ENCODE measurements around the gene TMEM11. TPM values are rescaled to one million over a fixed set of nuclear protein-coding genes. Genes with fewer than 3 reads are reported as not detected.

Gene TMEM11
- polyA plus RNA-seq, 3 donors: 25.7 to 68.1 (median 59.5) TPM

- TF ChIP-seq, protein P1, sequence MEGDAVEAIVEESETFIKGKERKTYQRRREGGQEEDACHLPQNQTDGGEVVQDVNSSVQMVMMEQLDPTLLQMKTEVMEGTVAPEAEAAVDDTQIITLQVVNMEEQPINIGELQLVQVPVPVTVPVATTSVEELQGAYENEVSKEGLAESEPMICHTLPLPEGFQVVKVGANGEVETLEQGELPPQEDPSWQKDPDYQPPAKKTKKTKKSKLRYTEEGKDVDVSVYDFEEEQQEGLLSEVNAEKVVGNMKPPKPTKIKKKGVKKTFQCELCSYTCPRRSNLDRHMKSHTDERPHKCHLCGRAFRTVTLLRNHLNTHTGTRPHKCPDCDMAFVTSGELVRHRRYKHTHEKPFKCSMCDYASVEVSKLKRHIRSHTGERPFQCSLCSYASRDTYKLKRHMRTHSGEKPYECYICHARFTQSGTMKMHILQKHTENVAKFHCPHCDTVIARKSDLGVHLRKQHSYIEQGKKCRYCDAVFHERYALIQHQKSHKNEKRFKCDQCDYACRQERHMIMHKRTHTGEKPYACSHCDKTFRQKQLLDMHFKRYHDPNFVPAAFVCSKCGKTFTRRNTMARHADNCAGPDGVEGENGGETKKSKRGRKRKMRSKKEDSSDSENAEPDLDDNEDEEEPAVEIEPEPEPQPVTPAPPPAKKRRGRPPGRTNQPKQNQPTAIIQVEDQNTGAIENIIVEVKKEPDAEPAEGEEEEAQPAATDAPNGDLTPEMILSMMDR (IDR thresholded peaks at IDR 0.05): no peak
- Histone ChIP-seq H3K36me3 (replicated peaks in 1 of 2; ENCODE audit: control insufficient read depth in 1 of 2, insufficient read depth in 2 of 2, low read length in 2 of 2) (peaks cover 0 to 6% of the 10 kb centered on the region in 2 donors), H3K9me3 (replicated peaks in 1 of 2; ENCODE audit: control insufficient read depth in 1 of 2, insufficient read depth in 1 of 2, low read length in 2 of 2) (no peaks in the 10 kb centered on the region), H3K27me3 (ENCODE audit: control insufficient read depth in 2 of 2, insufficient read depth in 2 of 2, low read length in 2 of 2) (no peaks in the 10 kb centered on the region), H2AFZ (ENCODE audit: insufficient read depth, low read depth, low read length, poor library complexity, severe bottlenecking) (no peak overlapping the region), H3K4me3 (replicated peaks in 1 of 3; ENCODE audit: low read depth in 2 of 3, low read length in 3 of 3) (no peak overlapping the region), H3K79me2 (ENCODE audit: insufficient read depth, low read length) (peaks cover 73% of the 10 kb centered on the region), H3K4me2 (replicated peaks; ENCODE audit: extremely low read depth, low read length, poor library complexity, severe bottlenecking) (no peak overlapping the region), H4K20me1 (ENCODE audit: insufficient read depth, low read length) (peaks cover 7% of the 10 kb centered on the region), H3K9ac (ENCODE audit: insufficient read depth, low read length, poor library complexity, severe bottlenecking) (no peak overlapping the region), H3K27ac (ENCODE audit: low read depth in 1 of 2, low read length in 2 of 2) (peak overlapping the region; percentile 11 to 45), H3K4me1 (ENCODE audit: control insufficient read depth in 1 of 2, insufficient read depth in 2 of 2, low read length in 2 of 2) (peaks cover 4 to 24% of the 10 kb centered on the region in 2 donors)
- 100% methylated on average over 1 of the region's 5 CpGs for WGBS (ENCODE audit: insufficient coverage)
- Mint-ChIP-seq H3K36me3 (peaks cover 9 to 34% of the 10 kb centered on the region in 2 donors), H3K27me3 (ENCODE audit: low read depth in 3 of 3) (peaks cover 0 to 1% (median 1%) of the 10 kb centered on the region in 3 donors), H3K4me1 (peaks cover 51% of the 10 kb centered on the region), H3K9me3 (peaks cover 0 to 1% (median 0%) of the 10 kb centered on the region in 7 donors), H3K27ac (peak overlapping the region in 1 of 7 donors; percentile 71), H3K4me3 (no peak overlapping the region)
- DNase-seq: no peak
- intact Hi-C loops (cut with micrococcal nuclease): no loop called here
These were observed 49.3 kb downstream of the TMEM11 start for GRCh38 chr17:21164620-21165019.

DNA sequence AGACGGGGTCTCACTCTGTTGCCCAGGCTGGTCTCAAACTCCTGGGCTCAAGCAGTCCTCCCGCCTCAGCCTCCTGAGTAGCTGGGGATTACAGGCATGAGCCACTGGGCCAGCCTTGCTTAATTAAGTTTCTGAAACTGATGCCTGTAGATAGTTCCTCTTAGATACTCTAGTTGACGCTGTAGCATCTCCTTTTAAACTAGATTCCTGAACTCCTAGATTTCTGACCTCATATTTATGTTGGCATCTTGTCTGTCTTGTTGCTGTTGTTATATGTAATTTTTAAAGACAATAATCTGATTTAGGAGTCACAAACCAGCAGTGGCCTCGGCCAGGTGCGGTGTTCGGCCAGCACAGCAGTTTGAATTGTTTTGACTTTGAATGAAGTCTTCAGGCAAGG is 49.7 kb downstream of the TMEM11 start:
- intact Hi-C loops (cut with micrococcal nuclease): no loop called here
- Mint-ChIP-seq H3K9me3 (peaks cover 0 to 1% (median 0%) of the 10 kb centered on the region in 7 donors), H3K4me1 (peaks cover 51% of the 10 kb centered on the region), H3K27ac (peak overlapping the region in 2 of 7 donors; percentile 30 to 82), H3K36me3 (peaks cover 9 to 34% of the 10 kb centered on the region in 2 donors), H3K27me3 (ENCODE audit: low read depth in 3 of 3) (peaks cover 0 to 1% (median 1%) of the 10 kb centered on the region in 3 donors), H3K4me3 (no peak overlapping the region)
- H3K79me2 ChIP-seq (ENCODE audit: insufficient read depth, low read length): peaks cover 73% of the 10 kb centered on the region
- no peaks in the 10 kb centered on the region for H3K9me3 ChIP-seq (replicated peaks in 1 of 2; ENCODE audit: control insufficient read depth in 1 of 2, insufficient read depth in 1 of 2, low read length in 2 of 2)
- peaks cover 4 to 24% of the 10 kb centered on the region in 2 donors for H3K4me1 ChIP-seq (ENCODE audit: control insufficient read depth in 1 of 2, insufficient read depth in 2 of 2, low read length in 2 of 2)
- H3K36me3 ChIP-seq (replicated peaks in 1 of 2; ENCODE audit: control insufficient read depth in 1 of 2, insufficient read depth in 2 of 2, low read length in 2 of 2): peaks cover 0 to 6% of the 10 kb centered on the region in 2 donors
- H3K27me3 ChIP-seq (ENCODE audit: control insufficient read depth in 2 of 2, insufficient read depth in 2 of 2, low read length in 2 of 2): no peaks in the 10 kb centered on the region
- no peak overlapping the region for H3K9ac ChIP-seq (ENCODE audit: insufficient read depth, low read length, poor library complexity, severe bottlenecking)
- H3K4me3 ChIP-seq (replicated peaks in 1 of 3; ENCODE audit: low read depth in 2 of 3, low read length in 3 of 3): no peak overlapping the region
- WGBS (ENCODE audit: insufficient coverage): 88% methylated on average over 4 of the region's 6 CpGs
- peaks cover 7% of the 10 kb centered on the region for H4K20me1 ChIP-seq (ENCODE audit: insufficient read depth, low read length)
- H3K4me2 ChIP-seq (replicated peaks; ENCODE audit: extremely low read depth, low read length, poor library complexity, severe bottlenecking): no peak overlapping the region
- TF ChIP-seq, protein P1 (IDR thresholded peaks at IDR 0.05): peak; percentile 45
- H2AFZ ChIP-seq (ENCODE audit: insufficient read depth, low read depth, low read length, poor library complexity, severe bottlenecking): no peak overlapping the region
- DNase-seq: peak in 2 of 3 donors; percentile 18 to 46
- peak overlapping the region; percentile 11 to 45 for H3K27ac ChIP-seq (ENCODE audit: low read depth in 1 of 2, low read length in 2 of 2)

Data from CD14-positive monocyte (primary cell).